Erythroblast (primary cell): ENCODE measurements around the gene SRP54.
"Not testable (repeated sequence)": the region's sequence is repeated elsewhere in the genome, so short reads cannot be mapped to it uniquely, and the experiment has no call there.

Source experiments
- DNase-seq, 2 experiments: peaks; one replicate each; lab custom pipeline; 2025; lab: John Stamatoyannopoulos, UW
- GATA1 ChIP-seq: IDR thresholded peaks from 2 replicates; pipeline ENCODE4 v1.6.1; 2011; ENCODE audit warnings: low read depth, mild to moderate bottlenecking, control low read depth, low read length, moderate library complexity
- POLR2A ChIP-seq: IDR thresholded peaks from 2 replicates; pipeline ENCODE4 v1.6.1; 2011; ENCODE audit warnings: mild to moderate bottlenecking, low read length

The SRP54 gene

GRCh38 chr14:34997762-34998161 is 15.0 kb downstream of the SRP54 start:
- TF ChIP-seq GATA1, result no peak

GRCh38 chr14:34999500-34999899 is 16.7 kb downstream of the SRP54 start:
- TF ChIP-seq POLR2A (no peak), GATA1 (no peak)
- no peak for DNase-seq

More at GRCh38 chr14:34997762-34998161, 15.0 kb downstream of the SRP54 start:
- DNase-seq, result no peak

- no peak for DNase-seq
- no peak for TF ChIP-seq GATA1
- no peak for TF ChIP-seq POLR2A
Measured at GRCh38 chr14:35001621-35002020, 18.8 kb downstream of the SRP54 start.

- DNase-seq, result no peak
- TF ChIP-seq POLR2A (no peak), GATA1 (no peak)
Measured at GRCh38 chr14:35004839-35005238, 22.0 kb downstream of the SRP54 start.

GRCh38 chr14:35016568-35016967 is 33.8 kb downstream of the SRP54 start:
- DNase-seq, result no peak
- no peak for TF ChIP-seq GATA1
- TF ChIP-seq POLR2A, result no peak

GRCh38 chr14:35020713-35021112 is 37.9 kb downstream of the SRP54 start:
- no peak for DNase-seq

GRCh38 chr14:35028435-35028834 is 45.6 kb downstream of the SRP54 start:
- DNase-seq, result no peak
- no peak for TF ChIP-seq GATA1
- no peak for TF ChIP-seq POLR2A

More at GRCh38 chr14:35020713-35021112, 37.9 kb downstream of the SRP54 start:
- TF ChIP-seq POLR2A (no peak), GATA1 (no peak)

GRCh38 chr14:35032562-35032961 is 49.8 kb downstream of the SRP54 start:
- no peak for DNase-seq
- TF ChIP-seq POLR2A (no peak), GATA1 (no peak)

- TF ChIP-seq POLR2A (no peak), GATA1 (no peak)
Measured at GRCh38 chr14:35034440-35034833, 51.6 kb downstream of the SRP54 start.

GRCh38 chr14:35034944-35035554 is 52.3 kb downstream of the SRP54 start:
- not testable (repeated sequence) for DNase-seq

More at GRCh38 chr14:35034440-35034833, 51.6 kb downstream of the SRP54 start:
- DNase-seq, result peak; percentile 4 to 5

GRCh38 chr14:35038312-35038711 is 55.5 kb downstream of the SRP54 start:
- DNase-seq, result not testable (repeated sequence)

- TF ChIP-seq POLR2A (no peak), GATA1 (no peak)
- DNase-seq, result no peak
Measured at GRCh38 chr14:35042632-35043031, 59.8 kb downstream of the SRP54 start.

- TF ChIP-seq POLR2A (no peak), GATA1 (no peak)
- DNase-seq, result no peak
Measured at GRCh38 chr14:35043046-35043445, 60.3 kb downstream of the SRP54 start.

GRCh38 chr14:35044939-35045797 is 62.4 kb downstream of the SRP54 start:
- TF ChIP-seq POLR2A, result no peak
- no peak for TF ChIP-seq GATA1
- DNase-seq, result peak; percentile 20 to 60

GRCh38 chr14:35045798-35046047 is 62.9 kb downstream of the SRP54 start:
- no peak for DNase-seq
- peak; percentile 79 for TF ChIP-seq POLR2A
- no peak for TF ChIP-seq GATA1
